ENCODE results near the gene UNC5C.

DNA sequence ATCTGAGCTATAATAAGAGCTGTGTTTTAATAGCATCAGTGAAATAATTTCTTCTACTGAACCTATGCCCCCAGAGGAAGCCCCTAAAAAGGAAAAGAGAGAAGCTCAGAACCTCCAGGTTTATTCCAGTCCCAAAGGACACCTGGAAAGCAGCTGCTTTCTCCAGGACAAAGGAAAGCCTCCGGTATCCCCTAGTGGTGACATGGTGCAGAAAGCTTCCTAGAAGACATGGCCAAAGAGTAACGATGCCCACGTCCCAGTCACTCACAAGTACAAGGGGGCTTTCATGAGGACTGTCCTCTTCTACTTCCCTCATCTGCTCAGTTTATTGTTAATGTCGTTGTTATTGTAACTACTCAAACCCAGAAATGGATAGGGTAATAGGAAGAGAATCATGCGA is 343.9 kb downstream of the UNC5C start:
- TF ChIP-seq, protein P1, sequence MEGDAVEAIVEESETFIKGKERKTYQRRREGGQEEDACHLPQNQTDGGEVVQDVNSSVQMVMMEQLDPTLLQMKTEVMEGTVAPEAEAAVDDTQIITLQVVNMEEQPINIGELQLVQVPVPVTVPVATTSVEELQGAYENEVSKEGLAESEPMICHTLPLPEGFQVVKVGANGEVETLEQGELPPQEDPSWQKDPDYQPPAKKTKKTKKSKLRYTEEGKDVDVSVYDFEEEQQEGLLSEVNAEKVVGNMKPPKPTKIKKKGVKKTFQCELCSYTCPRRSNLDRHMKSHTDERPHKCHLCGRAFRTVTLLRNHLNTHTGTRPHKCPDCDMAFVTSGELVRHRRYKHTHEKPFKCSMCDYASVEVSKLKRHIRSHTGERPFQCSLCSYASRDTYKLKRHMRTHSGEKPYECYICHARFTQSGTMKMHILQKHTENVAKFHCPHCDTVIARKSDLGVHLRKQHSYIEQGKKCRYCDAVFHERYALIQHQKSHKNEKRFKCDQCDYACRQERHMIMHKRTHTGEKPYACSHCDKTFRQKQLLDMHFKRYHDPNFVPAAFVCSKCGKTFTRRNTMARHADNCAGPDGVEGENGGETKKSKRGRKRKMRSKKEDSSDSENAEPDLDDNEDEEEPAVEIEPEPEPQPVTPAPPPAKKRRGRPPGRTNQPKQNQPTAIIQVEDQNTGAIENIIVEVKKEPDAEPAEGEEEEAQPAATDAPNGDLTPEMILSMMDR (IDR thresholded peaks at IDR 0.05): no peak
- TF ChIP-seq EP300 (IDR thresholded peaks at IDR 0.05): no peak

All from tibial nerve (tissue), 4 donors.